Keratinocyte (primary cell): ENCODE results near the gene RNF144A. TPM values are rescaled to one million over a fixed set of nuclear protein-coding genes. Genes with fewer than 3 reads are reported as not detected.
A peak's percentile ranks its signal among the peaks of the same experiment; 100 is the strongest.

Experiments used
- DNase-seq: peaks from one replicate; pipeline ENCODE4 v3.0.0-alpha.2; 2011; ENCODE audit warnings: low read depth, missing footprints, low spot score
- FAIRE-seq: peaks from 2 replicates; lab custom pipeline; 2011; peaks lifted over from hg19 to GRCh38; lab: Jason Lieb, UNC
- H2AFZ ChIP-seq: 2 replicates; pipeline ENCODE4 v1.6.0; 2012; ENCODE audit warnings: low read length, control low read depth, inconsistent platforms; ENCODE audit not compliant: control insufficient read depth
- H3K27ac ChIP-seq: 2 replicates; pipeline ENCODE4 v1.5.1; 2011; ENCODE audit warnings: low read length; ENCODE audit not compliant: control insufficient read depth, insufficient read depth
- H3K27me3 ChIP-seq: 3 replicates; pipeline ENCODE4 v1.6.0; 2011; ENCODE audit warnings: low read length; ENCODE audit not compliant: control insufficient read depth, insufficient read depth; ENCODE audit errors: extremely low read depth
- H3K36me3 ChIP-seq, 2 experiments: 2 replicates in 1 of 2; 3 replicates in 1 of 2; pipeline ENCODE4 v1.5.1; 2011; ENCODE audit warnings: low read length in 2 of 2, mild to moderate bottlenecking in 1 of 2; ENCODE audit not compliant: control insufficient read depth in 2 of 2, insufficient read depth in 2 of 2; ENCODE audit errors: extremely low read depth in 1 of 2
- H3K4me1 ChIP-seq: 3 replicates; pipeline ENCODE4 v1.5.1; 2011; ENCODE audit warnings: low read length; ENCODE audit not compliant: control insufficient read depth, insufficient read depth; ENCODE audit errors: extremely low read depth
- H3K4me2 ChIP-seq: 3 replicates; pipeline ENCODE4 v1.6.0; 2011; ENCODE audit warnings: low read depth, low read length; ENCODE audit not compliant: control insufficient read depth, insufficient read depth; ENCODE audit errors: extremely low read depth
- H3K4me3 ChIP-seq, 3 experiments: fragments of 200-600 bp in 1 of 3; sonication (generic) in 1 of 3; 2 replicates in 2 of 3; 3 replicates in 1 of 3; pipeline ENCODE4 v1.5.1; 2011 to 2016; ENCODE audit warnings: low read length in 3 of 3, mild to moderate bottlenecking in 3 of 3, control low read depth in 2 of 3, inconsistent platforms in 1 of 3, low read depth in 1 of 3, mixed read lengths in 1 of 3, mixed run types in 1 of 3, moderate library complexity in 1 of 3; ENCODE audit not compliant: control insufficient read depth in 2 of 3, insufficient read depth in 2 of 3; ENCODE audit errors: extremely low read depth in 1 of 3
- H3K79me2 ChIP-seq: 2 replicates; pipeline ENCODE4 v1.6.0; 2012; ENCODE audit warnings: low read length; ENCODE audit not compliant: control insufficient read depth, insufficient read depth
- H3K9ac ChIP-seq: 3 replicates; pipeline ENCODE4 v1.6.0; 2011; ENCODE audit warnings: low read length; ENCODE audit not compliant: control insufficient read depth, insufficient read depth; ENCODE audit errors: extremely low read depth
- H3K9me1 ChIP-seq: 3 replicates; pipeline ENCODE4 v1.6.0; 2011; ENCODE audit warnings: low read length; ENCODE audit not compliant: control insufficient read depth, insufficient read depth; ENCODE audit errors: extremely low read depth
- H3K9me3 ChIP-seq: 2 replicates; pipeline ENCODE4 v1.5.1; 2012; ENCODE audit warnings: low read depth, low read length; ENCODE audit not compliant: control insufficient read depth
- H4K20me1 ChIP-seq: 3 replicates; pipeline ENCODE4 v1.6.0; 2011; ENCODE audit warnings: low read length; ENCODE audit not compliant: control insufficient read depth, insufficient read depth; ENCODE audit errors: extremely low read depth
- CTCF ChIP-seq, 3 experiments: IDR thresholded peaks in 1 of 3; conservative IDR thresholded peaks in 1 of 3; optimal IDR thresholded peaks in 1 of 3; 2 replicates in 2 of 3; 3 replicates in 1 of 3; pipeline versions ENCODE3 to v1.5.1; 2011; ENCODE audit warnings: low read length in 3 of 3, mild to moderate bottlenecking in 3 of 3, moderate library complexity in 2 of 3, control low read depth in 1 of 3, inconsistent platforms in 1 of 3; ENCODE audit not compliant: insufficient read depth in 2 of 3; ENCODE audit errors: extremely low read depth in 1 of 3
- EZH2 ChIP-seq: IDR thresholded peaks from one replicate; pipeline ENCODE4 v1.6.1; 2012; ENCODE audit warnings: inconsistent platforms, mild to moderate bottlenecking, low read length, moderate library complexity
- dilution Hi-C: fragments of 300-500 bp; cut with MboI; formaldehyde crosslinking; loops from one replicate; pipeline ENCODE4 v1.7.0; 2020; ENCODE audit warnings: low sequenced_read_pairs; ENCODE audit not compliant: extremely low pct_ligation_motif_present
- polyA plus RNA-seq, 5 experiments: library from polyadenylated mRNA; depleted of rRNA in 3 of 5; stranded (reverse) in 3 of 5; stranded (forward) in 1 of 5; unstranded in 1 of 5; fragments of >200 nt; gene quantifications; 1 replicate in 1 of 5; 2 replicates in 3 of 5; 3 replicates in 1 of 5; pipeline versions ENCODE4 v1.2.1 to v1.2.3, GENCODE V29; 2011 to 2012; ENCODE audit warnings: missing spikeins in 2 of 5, low read depth in 1 of 5, low replicate concordance in 1 of 5

Gene RNF144A
- polyA plus RNA-seq, 1 donor (not counting 4 experiments of a cell fraction or from before 2014, with no cell fraction given), result 1.4 TPM

DNA sequence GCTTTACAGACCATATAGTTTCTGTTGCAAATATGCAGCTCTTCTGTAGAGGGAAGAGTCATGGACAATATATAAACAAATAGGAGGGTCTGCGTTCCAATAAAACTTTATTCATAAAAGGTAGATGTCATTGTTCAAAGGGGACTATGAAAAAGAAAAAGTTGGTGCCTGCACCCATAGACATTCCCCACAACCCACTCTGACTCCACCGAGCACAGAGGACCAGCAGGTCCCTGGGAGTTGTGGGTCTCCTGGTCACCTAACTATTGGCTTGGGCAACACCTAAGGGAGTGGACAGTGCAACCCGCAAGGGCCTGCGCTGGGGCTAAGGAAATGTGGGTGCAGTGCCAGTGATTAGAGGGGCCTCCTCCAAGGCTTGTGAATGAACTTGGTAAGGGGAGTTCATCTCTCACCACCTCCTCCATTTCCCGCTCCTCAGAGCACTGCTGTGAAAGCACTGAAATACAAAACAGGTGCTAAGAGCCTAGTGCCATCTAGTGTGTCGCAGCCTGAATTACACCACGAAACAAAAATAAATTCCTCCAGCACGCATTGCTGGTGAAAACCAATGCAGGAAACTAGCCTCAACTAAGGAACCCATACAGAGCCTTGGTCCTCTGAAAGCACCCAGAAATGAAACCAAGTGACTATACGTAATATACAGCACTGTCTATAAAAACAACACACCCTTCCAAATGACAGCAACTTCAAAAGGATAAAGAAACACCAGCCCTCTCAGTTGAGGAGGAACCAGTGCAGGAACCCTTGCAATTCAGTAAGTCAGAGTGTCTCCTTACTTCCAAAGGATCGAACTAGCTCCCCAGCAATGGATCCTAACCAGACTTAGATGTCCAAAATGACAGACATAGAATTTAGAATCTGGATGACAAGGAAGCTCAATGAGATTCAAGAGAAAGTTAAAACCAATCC, 166.6 kb downstream of the RNF144A start:
- no peak overlapping the region for H3K4me2 ChIP-seq
- TF ChIP-seq CTCF (optimal IDR thresholded peaks at IDR 0.05 in 1 of 3, IDR thresholded peaks at IDR 0.05 in 1 of 3, conservative IDR thresholded peaks at IDR 0.05 in 1 of 3; ENCODE audit: extremely low read depth in 1 of 3, insufficient read depth in 2 of 3, low read length in 3 of 3), result peak; percentile 58 to 77 (median 68)
- no peak for TF ChIP-seq EZH2
- H3K4me1 ChIP-seq, result no peaks in the 10 kb centered on the region
- H2AFZ ChIP-seq, result no peak overlapping the region
- H4K20me1 ChIP-seq, result no peaks in the 10 kb centered on the region
- H3K9me1 ChIP-seq, result no peaks in the 10 kb centered on the region
- H3K9ac ChIP-seq, result no peak overlapping the region
- no peaks in the 10 kb centered on the region for H3K79me2 ChIP-seq
- dilution Hi-C loops, result no loop called here
- FAIRE-seq (no peak), DNase-seq (no peak)
- no peaks in the 10 kb centered on the region for H3K27me3 ChIP-seq
- H3K36me3 ChIP-seq, result no peaks in the 10 kb centered on the region
- H3K27ac ChIP-seq, result no peak overlapping the region
- no peak overlapping the region for H3K4me3 ChIP-seq
- no peaks in the 10 kb centered on the region for H3K9me3 ChIP-seq

- Histone ChIP-seq H3K27ac (no peak overlapping the region), H3K36me3 (no peaks in the 10 kb centered on the region), H3K4me3 (no peak overlapping the region), H3K4me2 (no peak overlapping the region), H2AFZ (no peak overlapping the region), H3K9me1 (no peaks in the 10 kb centered on the region), H3K79me2 (no peaks in the 10 kb centered on the region), H3K4me1 (no peaks in the 10 kb centered on the region), H4K20me1 (no peaks in the 10 kb centered on the region), H3K9ac (no peak overlapping the region), H3K9me3 (no peaks in the 10 kb centered on the region), H3K27me3 (no peaks in the 10 kb centered on the region)
- no peak for FAIRE-seq
- no peak for DNase-seq
- dilution Hi-C loops, result no loop called here
- TF ChIP-seq EZH2, result no peak
- no peak for TF ChIP-seq CTCF (optimal IDR thresholded peaks at IDR 0.05 in 1 of 3, IDR thresholded peaks at IDR 0.05 in 1 of 3, conservative IDR thresholded peaks at IDR 0.05 in 1 of 3; ENCODE audit: extremely low read depth in 1 of 3, insufficient read depth in 2 of 3, low read length in 3 of 3)
Measured at GRCh38 chr2:7084601-7085000, 167.4 kb downstream of the RNF144A start.
